HG02981 (cell line): Measurements from ENCODE around the gene VSTM5.

Experiments used
- ATAC-seq: cut with Tn5 transposase; IDR thresholded peaks from one replicate; pipeline ENCODE4 v1.9.1; 2021; ENCODE audit warnings: mild to moderate bottlenecking, moderate library complexity; ENCODE audit not compliant: unreplicated experiment

Gene VSTM5

GRCh38 chr11:93843906-93844305, 6.5 kb downstream of the VSTM5 start:
- ATAC-seq: no peak

- ATAC-seq: no peak
Observed at GRCh38 chr11:93842461-93842860, 8.0 kb downstream of the VSTM5 start.

GRCh38 chr11:93842034-93842433, 8.4 kb downstream of the VSTM5 start:
- no peak for ATAC-seq

- no peak for ATAC-seq
Observed at GRCh38 chr11:93841446-93841845, 9.0 kb downstream of the VSTM5 start.

- no peak for ATAC-seq
Observed at GRCh38 chr11:93840981-93841380, 9.4 kb downstream of the VSTM5 start.

- no peak for ATAC-seq
Observed at GRCh38 chr11:93840180-93840579, 10.2 kb downstream of the VSTM5 start.

- ATAC-seq: no peak
Observed at GRCh38 chr11:93838967-93839366, 11.5 kb downstream of the VSTM5 start.

- no peak for ATAC-seq
Observed at GRCh38 chr11:93832780-93833179, 17.6 kb downstream of the VSTM5 start.

GRCh38 chr11:93831343-93832127, 18.9 kb downstream of the VSTM5 start:
- ATAC-seq: no peak

- ATAC-seq: no peak
Observed at GRCh38 chr11:93829598-93829997, 20.8 kb downstream of the VSTM5 start.

GRCh38 chr11:93827363-93827762, 23.1 kb downstream of the VSTM5 start:
- no peak for ATAC-seq

GRCh38 chr11:93823210-93823609, 27.2 kb downstream of the VSTM5 start:
- ATAC-seq: no peak

- ATAC-seq: no peak
Observed at GRCh38 chr11:93822359-93822758, 28.1 kb downstream of the VSTM5 start.

GRCh38 chr11:93821617-93822016, 28.8 kb downstream of the VSTM5 start:
- no peak for ATAC-seq

- ATAC-seq: no peak
Observed at GRCh38 chr11:93820847-93821246, 29.6 kb downstream of the VSTM5 start.

GRCh38 chr11:93819966-93820695, 30.3 kb downstream of the VSTM5 start:
- ATAC-seq: no peak

GRCh38 chr11:93817426-93818348, 32.7 kb downstream of the VSTM5 start:
- ATAC-seq: no peak

GRCh38 chr11:93814966-93815633, 35.3 kb downstream of the VSTM5 start:
- ATAC-seq: no peak

- ATAC-seq: no peak
Observed at GRCh38 chr11:93813974-93814373, 36.4 kb downstream of the VSTM5 start.

GRCh38 chr11:93807980-93808379, 42.4 kb downstream of the VSTM5 start:
- no peak for ATAC-seq

GRCh38 chr11:93804879-93805278, 45.5 kb downstream of the VSTM5 start:
- ATAC-seq: no peak
